Neutrophil (primary cell): Measurements from ENCODE around the gene SPDYE1.

Experiments used
- H3K27ac ChIP-seq: fragments of 200-600 bp; sonication (generic); 2 replicates; pipeline ENCODE4 v1.5.1; 2016; ENCODE audit warnings: mild to moderate bottlenecking, moderate library complexity
- H3K27me3 ChIP-seq: fragments of 200-600 bp; sonication (generic); 2 replicates; pipeline ENCODE4 v1.6.0; 2016; ENCODE audit warnings: mild to moderate bottlenecking
- H3K36me3 ChIP-seq: fragments of 200-600 bp; sonication (generic); 2 replicates; pipeline ENCODE4 v1.5.1; 2017
- H3K4me1 ChIP-seq, 2 experiments: fragments of 200-600 bp in 1 of 2; sonication (generic) in 1 of 2; 1 replicate in 1 of 2; 2 replicates in 1 of 2; pipeline versions ENCODE4 v1.5.1 to v1.6.1; 2013 to 2016; ENCODE audit warnings: low read depth in 1 of 2, low read length in 1 of 2, mild to moderate bottlenecking in 1 of 2, moderate library complexity in 1 of 2; ENCODE audit not compliant: control insufficient read depth in 1 of 2, insufficient read depth in 1 of 2
- H3K4me3 ChIP-seq, 2 experiments: fragments of 200-600 bp in 1 of 2; sonication (generic) in 1 of 2; 1 replicate in 1 of 2; 2 replicates in 1 of 2; pipeline ENCODE4 v1.5.1; 2013 to 2016; ENCODE audit warnings: low read depth in 1 of 2, low read length in 1 of 2, mild to moderate bottlenecking in 1 of 2, moderate library complexity in 1 of 2
- H3K9me3 ChIP-seq: fragments of 200-600 bp; sonication (generic); 2 replicates; pipeline ENCODE4 v1.5.1; 2016
- CTCF ChIP-seq: fragments of 200-600 bp; sonication (generic); IDR thresholded peaks from 2 replicates; pipeline ENCODE4 v1.5.1; 2016; ENCODE audit warnings: antibody characterized with exemption

SPDYE1 gene

GRCh38 chr7:44042221-44042620 lies 44.5 kb downstream of the SPDYE1 start:
- Histone ChIP-seq H3K4me3 (no peak overlapping the region), H3K36me3 (no peaks in the 10 kb centered on the region), H3K27me3 (no peaks in the 10 kb centered on the region), H3K4me1 (peaks cover 38 to 50% of the 10 kb centered on the region in 2 experiments), H3K27ac (no peak overlapping the region), H3K9me3 (no peaks in the 10 kb centered on the region)
- TF ChIP-seq CTCF: no peak

GRCh38 chr7:44043902-44044301 lies 46.2 kb downstream of the SPDYE1 start:
- Histone ChIP-seq H3K4me3 (peak overlapping the region; percentile 73 to 85), H3K4me1 (peaks cover 55 to 67% of the 10 kb centered on the region in 2 experiments), H3K36me3 (peaks cover 5% of the 10 kb centered on the region), H3K9me3 (no peaks in the 10 kb centered on the region), H3K27ac (peak overlapping the region; percentile 99), H3K27me3 (no peaks in the 10 kb centered on the region)
- TF ChIP-seq CTCF: no peak

- TF ChIP-seq CTCF: peak; percentile 41
- no peaks in the 10 kb centered on the region for H3K27me3 ChIP-seq
- H3K27ac ChIP-seq: peak within 1 kb of the TSS; percentile 99
- H3K4me1 ChIP-seq: peaks cover 62 to 74% of the 10 kb centered on the region in 2 experiments
- H3K4me3 ChIP-seq: peak within 1 kb of the TSS; percentile 73 to 85
- peaks cover 12% of the 10 kb centered on the region for H3K36me3 ChIP-seq
- no peaks in the 10 kb centered on the region for H3K9me3 ChIP-seq
Observed at GRCh38 chr7:44044315-44045225, 46.9 kb downstream of the SPDYE1 start, which contains the start of gene DBNL. Gene DBNL (plus strand): TSS chr7:44044702. CDS start chr7:44044738, 36 bp downstream.

GRCh38 chr7:44045226-44046014 lies 47.7 kb downstream of the SPDYE1 start:
- Histone ChIP-seq H3K36me3 (peaks cover 20% of the 10 kb centered on the region), H3K9me3 (no peaks in the 10 kb centered on the region), H3K27ac (peak overlapping the region; percentile 99), H3K27me3 (no peaks in the 10 kb centered on the region), H3K4me3 (peak overlapping the region; percentile 73 to 85), H3K4me1 (peaks cover 62 to 74% of the 10 kb centered on the region in 2 experiments)
- no peak for TF ChIP-seq CTCF

GRCh38 chr7:44046321-44047061 lies 48.8 kb downstream of the SPDYE1 start:
- TF ChIP-seq CTCF: peak; percentile 82
- peaks cover 63 to 70% of the 10 kb centered on the region in 2 experiments for H3K4me1 ChIP-seq
- peaks cover 31% of the 10 kb centered on the region for H3K36me3 ChIP-seq
- no peaks in the 10 kb centered on the region for H3K9me3 ChIP-seq
- no peaks in the 10 kb centered on the region for H3K27me3 ChIP-seq
- peak overlapping the region; percentile 99 for H3K27ac ChIP-seq
- H3K4me3 ChIP-seq: peak overlapping the region; percentile 73 to 85
